Mucosa of descending colon (tissue), 3 donors: ENCODE data around the gene LHFPL3. TPM values are rescaled to one million over a fixed set of nuclear protein-coding genes. Genes with fewer than 3 reads are reported as not detected.
A peak's percentile ranks its signal among the peaks of the same experiment; 100 is the strongest.

Experiments
- ATAC-seq: fragments of 200-7000 bp; cut with Tn5 transposase; one replicate; pipeline ENCODE4 v1.9.1; 2020; ENCODE audit warnings: mild to moderate bottlenecking, moderate library complexity
- DNase-seq, 3 donors: peaks; one replicate each; pipeline ENCODE4 v3.0.0-alpha.2; 2020
- H3K36me3 ChIP-seq: fragments of 200-600 bp; one replicate; pipeline ENCODE4 v1.8.0; 2021; ENCODE audit warnings: low read depth, mild to moderate bottlenecking
- H3K4me1 ChIP-seq: fragments of 200-600 bp; one replicate; pipeline ENCODE4 v1.8.0; 2021; ENCODE audit warnings: low read depth, mild to moderate bottlenecking
- H3K4me3 ChIP-seq: fragments of 200-600 bp; one replicate; pipeline ENCODE4 v1.8.0; 2021; ENCODE audit warnings: mild to moderate bottlenecking
- H3K9me3 ChIP-seq: fragments of 200-600 bp; one replicate; pipeline ENCODE4 v1.8.0; 2021; ENCODE audit warnings: mild to moderate bottlenecking
- intact Hi-C, 2 donors: fragments of 100-400 bp; cut with DNase I in 1 of 2; cut with micrococcal nuclease in 1 of 2; formaldehyde crosslinking; loops; one replicate each; pipeline versions ENCODE4 v1.11.0 to v1.11.1; 2022; cut with DNase I, micrococcal nuclease
- total RNA-seq, 3 donors: library from RNA; stranded (reverse); fragmentation: NEBNext Ultra II Directional in 2 of 3; extraction: Animal tissue kit (Norgen Biotek cat#: 25700) in 2 of 3; gene quantifications; one replicate each; pipeline versions ENCODE4 v1.2.1 to v1.2.4, GENCODE V29; 2021 to 2023
- TF ChIP-seq, protein P1 (sequence below): fragments of 200-600 bp; IDR thresholded peaks from one replicate; pipeline ENCODE4 v1.8.0; 2022; ENCODE audit warnings: antibody characterized with exemption, mild to moderate bottlenecking
- donor health status: DM: no; HTN: no; CAD: no; lungs with moderate emphysema.
- donor health status: DM: no; HTN: no; CAD: no.
- donor health status: DM: no; HTN: yes; CAD: no.

Gene LHFPL3
- total RNA-seq, 3 donors from 2014 or later: 0.26 to 0.57 (median 0.31) TPM

DNA sequence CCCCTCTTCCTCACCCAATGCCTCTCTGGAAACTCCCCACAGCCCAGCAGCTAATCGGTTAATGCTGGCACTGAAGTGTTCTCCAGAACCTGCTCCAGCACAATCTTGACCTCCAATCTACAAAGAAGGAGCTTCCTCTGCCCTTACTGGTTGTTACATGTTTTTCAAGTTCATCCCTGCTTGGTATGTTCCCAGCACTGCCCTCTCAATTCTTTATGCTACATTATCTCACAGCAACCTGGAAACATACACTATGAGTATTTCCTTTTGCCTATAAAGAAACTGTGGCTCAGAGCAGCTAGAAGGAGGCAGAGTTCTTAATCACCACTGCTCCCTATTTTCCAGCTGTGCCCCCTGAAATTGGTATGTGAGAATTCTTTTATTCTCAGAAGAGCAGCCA, 601.5 kb downstream of the LHFPL3 start:
- Histone ChIP-seq H3K9me3 (no peaks in the 10 kb centered on the region), H3K4me3 (no peak overlapping the region), H3K4me1 (peaks cover 43% of the 10 kb centered on the region), H3K36me3 (no peaks in the 10 kb centered on the region)
- DNase-seq (no peak), ATAC-seq (no peak)
- intact Hi-C loops: loop anchor here in 1 of 2 donors (5.0 kb wide), 1 partner anchor 42 kb away; no protein-coding TSS in a partner anchor
- TF ChIP-seq, protein P1, sequence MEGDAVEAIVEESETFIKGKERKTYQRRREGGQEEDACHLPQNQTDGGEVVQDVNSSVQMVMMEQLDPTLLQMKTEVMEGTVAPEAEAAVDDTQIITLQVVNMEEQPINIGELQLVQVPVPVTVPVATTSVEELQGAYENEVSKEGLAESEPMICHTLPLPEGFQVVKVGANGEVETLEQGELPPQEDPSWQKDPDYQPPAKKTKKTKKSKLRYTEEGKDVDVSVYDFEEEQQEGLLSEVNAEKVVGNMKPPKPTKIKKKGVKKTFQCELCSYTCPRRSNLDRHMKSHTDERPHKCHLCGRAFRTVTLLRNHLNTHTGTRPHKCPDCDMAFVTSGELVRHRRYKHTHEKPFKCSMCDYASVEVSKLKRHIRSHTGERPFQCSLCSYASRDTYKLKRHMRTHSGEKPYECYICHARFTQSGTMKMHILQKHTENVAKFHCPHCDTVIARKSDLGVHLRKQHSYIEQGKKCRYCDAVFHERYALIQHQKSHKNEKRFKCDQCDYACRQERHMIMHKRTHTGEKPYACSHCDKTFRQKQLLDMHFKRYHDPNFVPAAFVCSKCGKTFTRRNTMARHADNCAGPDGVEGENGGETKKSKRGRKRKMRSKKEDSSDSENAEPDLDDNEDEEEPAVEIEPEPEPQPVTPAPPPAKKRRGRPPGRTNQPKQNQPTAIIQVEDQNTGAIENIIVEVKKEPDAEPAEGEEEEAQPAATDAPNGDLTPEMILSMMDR: no peak

DNA sequence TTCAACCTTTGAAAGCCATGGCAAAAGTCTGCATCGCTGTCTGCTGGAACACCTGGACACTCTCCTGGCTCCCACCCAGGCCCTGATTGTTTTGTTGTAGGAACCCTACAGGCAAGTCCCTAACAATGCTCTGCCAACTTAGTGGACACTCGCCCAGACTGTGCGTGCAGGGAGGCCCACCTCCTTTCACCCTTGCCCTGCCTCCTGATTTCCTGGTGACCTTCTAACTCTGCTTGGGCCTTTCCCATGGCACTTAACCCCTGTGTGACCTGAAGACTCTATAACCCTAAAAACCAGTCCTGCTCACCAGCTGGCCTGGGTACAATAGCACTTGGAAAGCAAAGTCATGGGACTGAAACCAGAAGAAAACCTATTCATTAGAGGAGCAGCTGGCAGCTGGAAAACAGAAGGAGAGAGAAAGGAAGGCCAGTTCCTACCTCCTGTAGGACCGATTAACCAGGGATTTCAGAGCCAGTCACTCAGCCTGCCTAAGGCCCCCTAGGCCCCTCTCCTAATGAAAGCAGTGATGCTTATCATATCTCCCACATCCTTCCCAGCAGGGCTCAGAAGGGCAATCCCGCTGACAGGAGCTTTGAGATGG, 602.9 kb downstream of the LHFPL3 start:
- Histone ChIP-seq H3K9me3 (no peaks in the 10 kb centered on the region), H3K36me3 (no peaks in the 10 kb centered on the region), H3K4me1 (peaks cover 43% of the 10 kb centered on the region), H3K4me3 (no peak overlapping the region)
- DNase-seq (peak in 2 of 3 donors; percentile 61 to 74), ATAC-seq (peak; percentile 30)
- TF ChIP-seq, protein P1: no peak
- intact Hi-C loops: loop anchor here in 1 of 2 donors (5.0 kb wide), 1 partner anchor 41 kb away; no protein-coding TSS in a partner anchor

DNA sequence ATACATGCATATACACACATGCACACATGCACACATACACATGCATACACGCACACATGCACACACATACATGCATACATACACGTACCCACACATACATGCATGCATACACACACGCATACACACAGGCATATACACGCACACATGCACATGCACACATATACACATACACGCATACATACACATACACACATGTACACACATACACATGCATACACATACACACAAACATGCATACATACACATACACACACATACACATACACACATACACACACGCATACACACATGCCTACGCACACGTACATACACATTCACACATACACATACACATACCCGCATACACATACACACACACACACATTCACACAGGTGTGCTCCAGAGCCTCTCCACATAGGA, 604.6 kb downstream of the LHFPL3 start:
- no peaks in the 10 kb centered on the region for H3K9me3 ChIP-seq
- TF ChIP-seq, protein P1: no peak
- ATAC-seq: no peak
- DNase-seq: no peak
- no peak overlapping the region for H3K4me3 ChIP-seq
- peaks cover 30% of the 10 kb centered on the region for H3K4me1 ChIP-seq
- intact Hi-C loops: loop anchor here in 1 of 2 donors (5.0 kb wide), 1 partner anchor 39 kb away; no protein-coding TSS in a partner anchor
- no peaks in the 10 kb centered on the region for H3K36me3 ChIP-seq

DNA sequence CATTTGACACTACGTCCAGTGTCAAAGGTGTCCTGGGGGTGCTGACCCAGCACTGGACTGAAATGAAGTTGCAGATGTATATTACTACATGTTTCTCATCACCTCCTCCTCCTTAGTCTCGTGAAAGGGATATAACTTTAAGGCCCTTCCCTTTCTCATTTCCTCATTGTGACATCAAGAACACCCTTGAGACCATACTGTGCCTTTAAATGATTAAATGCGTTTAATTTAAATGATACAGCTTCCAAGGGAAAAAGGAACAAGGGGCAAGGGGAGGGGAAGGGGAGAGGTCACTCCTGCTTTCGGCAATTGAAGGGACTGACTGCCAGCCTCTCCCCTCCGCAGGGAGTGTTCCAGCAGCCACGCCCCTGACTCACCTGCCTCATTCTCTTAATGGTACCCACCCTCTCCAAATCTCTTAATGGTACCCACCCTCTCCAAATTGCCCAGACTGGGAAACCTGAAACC, 605.2 kb downstream of the LHFPL3 start:
- ATAC-seq (peak; percentile 85), DNase-seq (peak; percentile 82 to 92 (median 89))
- Histone ChIP-seq H3K4me1 (peaks cover 30% of the 10 kb centered on the region), H3K4me3 (no peak overlapping the region), H3K36me3 (no peaks in the 10 kb centered on the region), H3K9me3 (no peaks in the 10 kb centered on the region)
- TF ChIP-seq, protein P1: no peak
- intact Hi-C loops: loop anchor here in 1 of 2 donors (5.0 kb wide), 1 partner anchor 39 kb away; no protein-coding TSS in a partner anchor

DNA sequence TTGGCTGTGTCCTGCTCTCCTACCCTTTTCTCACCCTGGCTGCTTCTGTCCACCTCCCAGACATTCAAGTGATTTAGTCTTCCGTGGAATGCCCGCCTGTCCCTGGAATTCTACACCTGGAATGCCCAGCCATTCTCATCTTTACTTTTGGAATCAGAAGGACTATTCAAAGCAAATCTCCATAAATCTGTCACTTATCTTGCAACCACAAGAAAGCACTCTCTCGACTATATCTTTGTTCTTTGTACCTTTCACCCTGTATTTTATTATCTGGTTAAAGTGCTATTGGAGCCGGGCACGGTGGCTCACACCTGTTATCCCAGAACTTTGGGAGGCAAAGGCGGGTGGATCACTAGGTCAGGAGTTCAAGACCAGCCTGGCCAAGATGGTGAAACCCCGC, 606.3 kb downstream of the LHFPL3 start:
- ATAC-seq (peak; percentile 45), DNase-seq (peak in 2 of 3 donors; percentile 59 to 64)
- H3K4me3 ChIP-seq: no peak overlapping the region
- no peaks in the 10 kb centered on the region for H3K36me3 ChIP-seq
- H3K4me1 ChIP-seq: peaks cover 35% of the 10 kb centered on the region
- TF ChIP-seq, protein P1: no peak
- intact Hi-C loops: loop anchor here in 1 of 2 donors (5.0 kb wide), 1 partner anchor 38 kb away; no protein-coding TSS in a partner anchor
- H3K9me3 ChIP-seq: no peaks in the 10 kb centered on the region
